Renal cortex interstitium (tissue), 11 donors: ENCODE results near the gene YPEL4. TPM values are rescaled to one million over a fixed set of nuclear protein-coding genes. Genes with fewer than 3 reads are reported as not detected.

Experiments used
- DNase-seq, 11 donors: peaks; one replicate each; pipeline ENCODE4 v3.0.0-alpha.2; 2013; ENCODE audit warnings: low read depth in 9 of 11, low spot score in 4 of 11; ENCODE audit errors: extremely low read depth in 1 of 11
- polyA plus RNA-seq, 3 donors: library from polyadenylated mRNA; unstranded; fragments of 120-200 nt; gene quantifications; one replicate each; pipeline ENCODE4 v1.2.1, GENCODE V29; 2013; ENCODE audit not compliant: insufficient read length in 3 of 3

Gene YPEL4
- polyA plus RNA-seq, 3 donors: 2.6 to 5.6 (median 3.1) TPM

- DNase-seq: no peak
Measured at GRCh38 chr11:57601297-57601696, 48.4 kb downstream of the YPEL4 start.

DNA sequence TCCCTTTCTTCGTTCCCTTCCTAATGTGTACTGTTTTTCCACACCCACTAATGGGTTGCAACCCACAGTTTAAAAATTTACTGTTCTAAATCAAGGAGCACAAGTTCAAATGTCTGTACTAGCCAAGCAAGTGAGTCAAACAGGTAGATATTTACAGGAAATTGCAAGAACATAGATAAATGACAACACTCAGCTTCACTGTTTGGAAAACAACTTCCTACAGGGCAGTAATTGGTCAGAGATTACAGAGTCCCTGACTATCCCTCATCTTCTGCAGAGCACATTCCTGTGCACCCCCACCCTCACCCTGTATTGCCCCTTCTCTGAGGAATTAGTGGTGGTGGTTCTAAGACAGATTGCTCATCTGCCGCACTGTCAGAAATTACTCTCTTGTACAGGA, 50.3 kb downstream of the YPEL4 start:
- DNase-seq: no peak

DNA sequence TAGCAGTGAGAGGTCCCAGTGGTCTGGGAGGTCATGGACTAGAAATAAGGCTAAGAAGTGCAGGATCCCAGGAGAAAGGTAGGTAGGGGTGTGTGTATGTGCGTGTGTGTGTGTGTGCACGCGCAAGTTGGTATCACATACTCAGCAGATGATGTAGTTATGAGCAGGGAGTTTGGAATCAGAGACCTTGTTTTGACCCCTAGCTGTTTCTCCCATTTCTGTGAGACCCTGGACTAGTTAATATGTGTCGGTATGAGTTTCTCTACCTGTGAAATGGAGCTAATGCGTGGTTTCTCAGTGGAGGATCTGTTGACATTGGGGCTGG, 50.9 kb downstream of the YPEL4 start:
- DNase-seq: peak in 1 of 11 donors; percentile 10

- DNase-seq: peak in 10 of 11 donors; percentile 50 to 83 (median 73)
Measured at GRCh38 chr11:57597916-57598830, 51.5 kb downstream of the YPEL4 start.

DNA sequence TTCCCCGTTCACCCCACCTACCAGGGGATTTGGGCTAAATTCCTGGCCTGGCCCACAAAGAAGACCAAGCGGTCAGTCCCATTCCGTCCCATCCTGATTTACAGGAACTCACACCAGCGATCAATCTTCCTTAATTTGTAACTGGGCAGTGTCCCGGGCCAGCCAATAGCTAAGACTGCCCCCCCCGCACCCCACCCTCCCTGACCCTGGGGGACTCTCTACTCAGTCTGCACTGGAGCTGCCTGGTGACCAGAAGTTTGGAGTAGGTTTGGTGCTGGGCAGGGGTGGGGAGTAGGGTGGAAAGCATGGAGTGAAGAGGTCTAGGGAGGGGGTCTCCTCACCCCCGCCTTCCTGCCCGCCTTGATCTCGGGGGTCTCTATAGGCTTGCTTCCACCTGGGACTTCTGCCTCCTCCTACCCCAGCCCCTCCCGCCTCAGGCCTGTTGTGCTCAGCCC, 52.2 kb downstream of the YPEL4 start, which contains the start of gene SERPING1:
Gene SERPING1 (plus strand): TSS at position 225 of the 455 bp plus-strand sequence. CDS start 586 bp downstream, outside the sequence.
- DNase-seq: peak in 8 of 11 donors; percentile 25 to 57 (median 41)

GRCh38 chr11:57596266-57596885, 53.3 kb downstream of the YPEL4 start:
- no peak for DNase-seq

Other genes starting within 250 kb of the YPEL4 start
- gene SLC43A3, start 222.8 kb downstream of the YPEL4 start, polyA plus RNA-seq: 10 to 100 TPM; 22.0 to 22.2 (median 22.0) TPM
- 1 to 10 TPM; 2.3 to 3.9 (median 2.4) TPM for gene RTN4RL2, start 189.4 kb downstream of the YPEL4 start, polyA plus RNA-seq
- gene SLC43A1, start 134.2 kb downstream of the YPEL4 start, polyA plus RNA-seq: 1 to 10 TPM; 4.5 to 7.1 (median 6.0) TPM
- 10 to 100 TPM; 32.0 to 40.3 (median 34.9) TPM for gene TIMM10, start 119.2 kb downstream of the YPEL4 start, polyA plus RNA-seq
- under 1 TPM; 0.28 to 0.59 (median 0.45) TPM for gene SMTNL1, start 112.3 kb downstream of the YPEL4 start, polyA plus RNA-seq
- gene UBE2L6, start 82.2 kb downstream of the YPEL4 start, polyA plus RNA-seq: 10 to 100 TPM; 31.9 to 38.4 (median 35.8) TPM
- gene SERPING1, start 52.2 kb downstream of the YPEL4 start, polyA plus RNA-seq: 100 to 1,000 TPM; 133 to 161 (median 138) TPM
- gene CLP1, start 7.8 kb upstream of the YPEL4 start, polyA plus RNA-seq: 10 to 100 TPM; 14.5 to 18.5 (median 16.8) TPM
- 10 to 100 TPM; 50.0 to 51.5 (median 50.6) TPM for gene ZDHHC5, start 18.2 kb upstream of the YPEL4 start, polyA plus RNA-seq
- gene MED19, start 62.3 kb upstream of the YPEL4 start, polyA plus RNA-seq: 10 to 100 TPM; 19.5 to 24.1 (median 21.8) TPM
- 100 to 1,000 TPM; 111 to 116 (median 114) TPM for gene TMX2, start 62.7 kb upstream of the YPEL4 start, polyA plus RNA-seq
- gene SELENOH, start 91.6 kb upstream of the YPEL4 start, polyA plus RNA-seq: 100 to 1,000 TPM; 113 to 133 (median 117) TPM
- under 1 TPM; 0.13 to 0.25 (median 0.15) TPM for gene BTBD18, start 101.9 kb upstream of the YPEL4 start, polyA plus RNA-seq
- gene CTNND1, start 111.9 kb upstream of the YPEL4 start, polyA plus RNA-seq: 100 to 1,000 TPM; 189 to 245 (median 210) TPM